GM12878 (cell line): ENCODE results near the gene UROC1. TPM values are rescaled to one million over a fixed set of nuclear protein-coding genes. Genes with fewer than 3 reads are reported as not detected.

ENCODE experiments used
- ATAC-seq: fragments of 200-7000 bp; cut with Tn5 transposase; 3 replicates; pipeline ENCODE4 v1.9.1; 2020; ENCODE audit warnings: mild to moderate bottlenecking, moderate library complexity
- BruUV-seq: library from RNA; stranded (reverse); fragments of 400-500 nt; replicated peaks from 2 replicates; lab custom pipeline; 2021; lab: Mats Ljungman, UMichigan
- CTCF ChIA-PET: fragments of 300-600 bp; sonication (Branson Sonifier 250); formaldehyde crosslinking; extraction: SDS; loops from one replicate; lab custom pipeline; 2021; ENCODE audit warnings: inconsistent platforms; lab: Yijun Ruan, JAX
- POLR2A ChIA-PET: fragments of 350-600 bp; formaldehyde crosslinking; extraction: SDS; loops from one replicate; lab custom pipeline; 2021; ENCODE audit warnings: inconsistent platforms; lab: Charles Lee
- RAD21 ChIA-PET: fragments of 300-600 bp; sonication (Branson Sonifier 250); formaldehyde crosslinking; loops from one replicate; lab custom pipeline; 2023; ENCODE audit warnings: antibody characterized with exemption; ENCODE audit not compliant: unreplicated experiment; lab: Charles Lee
- SMC1A ChIA-PET: fragments of 300-600 bp; sonication (Branson Sonifier 250); formaldehyde crosslinking; loops from one replicate; lab custom pipeline; 2023; ENCODE audit not compliant: unreplicated experiment, uncharacterized antibody; lab: Charles Lee
- DNase-seq: peaks from one replicate; pipeline ENCODE4 v3.0.0-alpha.2; 2011; ENCODE audit warnings: low read depth, low spot score
- FAIRE-seq: peaks from 3 replicates; lab custom pipeline; 2011; peaks lifted over from hg19 to GRCh38; lab: Jason Lieb, UNC
- H2AFZ ChIP-seq: 2 replicates; pipeline ENCODE4 v1.6.0; 2011; ENCODE audit warnings: low read depth, low read length, control low read depth; ENCODE audit not compliant: control insufficient read depth
- H3K27ac ChIP-seq: 2 replicates; pipeline ENCODE4 v1.5.1; 2011; ENCODE audit warnings: control low read depth; ENCODE audit not compliant: control insufficient read depth, insufficient read depth
- H3K27me3 ChIP-seq, 2 experiments: replicated peaks in 1 of 2; 2 replicates each; pipeline versions ENCODE4 v1.6.0 to v1.6.1; 2011; ENCODE audit warnings: low read length in 1 of 2; ENCODE audit not compliant: control insufficient read depth in 2 of 2, insufficient read depth in 2 of 2
- H3K36me3 ChIP-seq, 2 experiments: 2 replicates each; pipeline ENCODE4 v1.5.1; 2011; ENCODE audit warnings: low read length in 1 of 2; ENCODE audit not compliant: control insufficient read depth in 2 of 2, insufficient read depth in 2 of 2
- H3K4me1 ChIP-seq: 2 replicates; pipeline ENCODE4 v1.6.1; 2011; ENCODE audit warnings: mild to moderate bottlenecking, low read length, moderate library complexity, mixed read lengths; ENCODE audit not compliant: control insufficient read depth, insufficient read depth
- H3K4me2 ChIP-seq: 2 replicates; pipeline ENCODE4 v1.6.0; 2011; ENCODE audit warnings: control low read depth; ENCODE audit not compliant: control insufficient read depth, insufficient read depth
- H3K4me3 ChIP-seq: fragments of 200-600 bp; sonication (generic); 2 replicates; pipeline ENCODE4 v1.5.1; 2016
- H3K79me2 ChIP-seq: 2 replicates; pipeline ENCODE4 v1.6.0; 2011; ENCODE audit warnings: low read length; ENCODE audit not compliant: control insufficient read depth, insufficient read depth
- H3K9ac ChIP-seq: 2 replicates; pipeline ENCODE4 v1.8.0; 2011; ENCODE audit warnings: low read length, control low read depth, mixed read lengths; ENCODE audit not compliant: control insufficient read depth, insufficient read depth
- H3K9me3 ChIP-seq: replicated peaks from 3 replicates; pipeline ENCODE4 v1.5.1; 2011; ENCODE audit warnings: mild to moderate bottlenecking, low read length; ENCODE audit not compliant: control insufficient read depth, insufficient read depth
- H4K20me1 ChIP-seq: 2 replicates; pipeline ENCODE4 v1.6.0; 2011; ENCODE audit not compliant: control insufficient read depth, insufficient read depth
- ATF7 ChIP-seq: fragments of 450-650 bp; IDR thresholded peaks from 2 replicates; pipeline ENCODE4 v1.6.1; 2016; ENCODE audit warnings: low read depth, mild to moderate bottlenecking
- CEBPZ ChIP-seq: fragments of 150-350 bp; IDR thresholded peaks from 2 replicates; pipeline ENCODE4 v1.6.1; 2016; ENCODE audit warnings: low read depth, low read length
- HDAC2 ChIP-seq: fragments of 200-600 bp; sonication (generic); IDR thresholded peaks from 2 replicates; pipeline ENCODE4 v1.6.1; 2017
- IRF3 ChIP-seq: fragments of 450-650 bp; IDR thresholded peaks from 2 replicates; pipeline ENCODE4 v1.6.1; 2014; ENCODE audit warnings: mild to moderate bottlenecking
- JUNB ChIP-seq: IDR thresholded peaks from 2 replicates; pipeline ENCODE4 v1.6.1; 2016; ENCODE audit warnings: antibody characterized with exemption, mild to moderate bottlenecking
- MTA2 ChIP-seq: fragments of 450-650 bp; IDR thresholded peaks from 2 replicates; pipeline ENCODE4 v1.6.1; 2016; ENCODE audit warnings: low read depth, mild to moderate bottlenecking, moderate library complexity
- PAX5 ChIP-seq: IDR thresholded peaks from 2 replicates; pipeline ENCODE4 v1.6.1; 2011; ENCODE audit warnings: low read depth, low read length, borderline replicate concordance
- PML ChIP-seq: IDR thresholded peaks from 2 replicates; pipeline ENCODE4 v1.6.1; 2012; ENCODE audit warnings: low read length, inconsistent platforms
- SPI1 ChIP-seq: IDR thresholded peaks from 2 replicates; pipeline ENCODE4 v1.6.1; 2011; ENCODE audit warnings: low read depth, mild to moderate bottlenecking, low read length, moderate library complexity, borderline replicate concordance; ENCODE audit not compliant: insufficient read depth
- ZNF217 ChIP-seq: fragments of 450-650 bp; IDR thresholded peaks from 2 replicates; pipeline ENCODE4 v1.6.1; 2017; ENCODE audit warnings: antibody characterized with exemption, mild to moderate bottlenecking
- ZNF274 ChIP-seq: IDR thresholded peaks from one replicate; pipeline ENCODE4 v1.8.0; 2011; ENCODE audit not compliant: insufficient read length, insufficient read depth
- WGBS: methylation state at CpG from one replicate; pipeline ENCODE4 v1.1.6; 2016; ENCODE audit warnings: low lambda C conversion rate; ENCODE audit not compliant: insufficient replicate concordance, insufficient coverage; ENCODE audit errors: missing lambda C conversion rate; 5-methylcytosine and 5-hydroxymethylcytosine counted together
- in situ Hi-C: fragments of 300-500 bp; cut with MboI; formaldehyde crosslinking; loops from 9 replicates; pipeline ENCODE4 v1.14.3; 2018; ENCODE audit warnings: mixed read lengths
- intact Hi-C: fragments of 100-400 bp; cut with micrococcal nuclease; formaldehyde crosslinking; loops from one replicate; pipeline ENCODE4 v1.14.2; 2022; ENCODE audit not compliant: unreplicated experiment
- polyA plus RNA-seq, 11 experiments: library from polyadenylated mRNA; depleted of rRNA in 4 of 11; unstranded in 6 of 11; stranded (reverse) in 5 of 11; fragments of >200 nt; fragmentation: Nextera tagmentation in 4 of 11; fragmentation: Illumina TruSeq in 1 of 11; extraction: Ambion mirVana in 4 of 11; extraction: Trizol in 1 of 11; gene quantifications; 1 replicate in 1 of 11; 2 replicates in 10 of 11; pipeline versions ENCODE4 v1.2.1 to v1.2.3, GENCODE V29; 2011 to 2016; ENCODE audit warnings: inconsistent platforms in 2 of 11, missing spikeins in 2 of 11, low read depth in 1 of 11
- total RNA-seq, 4 experiments: library from RNA; depleted of rRNA in 3 of 4; stranded (reverse); fragments of >200 nt in 3 of 4; fragmentation: Illumina TruSeq in 1 of 4; extraction: Trizol in 1 of 4; gene quantifications; 2 replicates each; pipeline versions ENCODE4 v1.2.1 to v1.2.3, GENCODE V29; 2013 to 2021

Gene UROC1
- total and polyA plus RNA-seq, 10 of the 15 experiments (the other 5 are each of a cell fraction or from before 2014, with no cell fraction given): 0.04 TPM; not detected in 9

- TF ChIP-seq ZNF217 (no peak), HDAC2 (no peak), JUNB (no peak), IRF3 (no peak), MTA2 (no peak), SPI1 (no peak), ZNF274 (no peak), PAX5 (no peak), CEBPZ (no peak)
These were observed 6.3 kb downstream of the UROC1 start (continued) for GRCh38 chr3:126511291-126511690.

- no TSS peak for BruUV-seq
- ChIA-PET SMC1A (no interaction called here), POLR2A (no interaction called here)
- Histone ChIP-seq H3K4me3 (no peak overlapping the region), H3K36me3 (no peaks in the 10 kb centered on the region), H3K79me2 (no peaks in the 10 kb centered on the region), H3K27ac (no peak overlapping the region)
- ATAC-seq: no peak
- 41% methylated on average over 22 of the region's 22 CpGs for WGBS
- in situ Hi-C loops (no loop called here), intact Hi-C loops (no loop called here)
- no peak for TF ChIP-seq ATF7
- TF ChIP-seq PML: no peak
- TF ChIP-seq, all 136 proteins: peak for 0
- CTCF ChIA-PET: no interaction called here
- no peaks in the 10 kb centered on the region; a peak in 1 of 4 replicates for H3K27me3 ChIP-seq
- no peak for FAIRE-seq
- no peaks in the 10 kb centered on the region; the same call in 1 of the 2 replicates for H4K20me1 ChIP-seq
- no peak for DNase-seq
- RAD21 ChIA-PET: no interaction called here
- no peak overlapping the region for H2AFZ ChIP-seq
- no peak overlapping the region for H3K9ac ChIP-seq
- H3K9me3 ChIP-seq: no peaks in the 10 kb centered on the region
- H3K4me1 ChIP-seq: no peaks in the 10 kb centered on the region
- no peak overlapping the region for H3K4me2 ChIP-seq
These were observed 7.2 kb downstream of the UROC1 start for GRCh38 chr3:126510308-126510910.
